CD14-positive monocyte (primary cell): ENCODE results near the gene MUC5B. TPM values are rescaled to one million over a fixed set of nuclear protein-coding genes. Genes with fewer than 3 reads are reported as not detected.

Source experiments
- DNase-seq, 3 donors: peaks; one replicate each; pipeline ENCODE4 v3.0.0-alpha.2; 2011 to 2022
- H2AFZ ChIP-seq: 2 replicates; pipeline ENCODE4 v1.6.0; 2012; ENCODE audit warnings: mild to moderate bottlenecking, low read depth, low read length, inconsistent platforms; ENCODE audit not compliant: insufficient read depth, poor library complexity, severe bottlenecking
- H3K27ac ChIP-seq, 2 donors: 1 replicate in 1 of 2; 2 replicates in 1 of 2; pipeline ENCODE4 v1.5.1; 2012 to 2013; ENCODE audit warnings: low read length in 2 of 2, control low read depth in 1 of 2, inconsistent platforms in 1 of 2, low read depth in 1 of 2, mild to moderate bottlenecking in 1 of 2
- H3K27me3 ChIP-seq, 2 donors: one replicate each; pipeline versions ENCODE4 v1.6.0 to v1.6.1; 2011 to 2013; ENCODE audit warnings: low read length in 2 of 2; ENCODE audit not compliant: control insufficient read depth in 2 of 2, insufficient read depth in 2 of 2
- H3K36me3 ChIP-seq, 2 donors: replicated peaks in 1 of 2; 1 replicate in 1 of 2; 2 replicates in 1 of 2; pipeline versions ENCODE4 v1.5.1 to v1.6.1; 2012 to 2013; ENCODE audit warnings: low read length in 2 of 2, control low read depth in 1 of 2, inconsistent platforms in 1 of 2, mild to moderate bottlenecking in 1 of 2; ENCODE audit not compliant: insufficient read depth in 2 of 2, control insufficient read depth in 1 of 2
- H3K4me1 ChIP-seq, 2 donors: 1 replicate in 1 of 2; 2 replicates in 1 of 2; pipeline versions ENCODE4 v1.5.1 to v1.6.1; 2012 to 2013; ENCODE audit warnings: low read length in 2 of 2, control low read depth in 1 of 2, inconsistent platforms in 1 of 2, mild to moderate bottlenecking in 1 of 2, moderate library complexity in 1 of 2; ENCODE audit not compliant: insufficient read depth in 2 of 2, control insufficient read depth in 1 of 2
- H3K4me2 ChIP-seq: replicated peaks from 2 replicates; pipeline ENCODE3; 2012; ENCODE audit warnings: low read length, moderate library complexity, mild to moderate bottlenecking; ENCODE audit not compliant: poor library complexity, severe bottlenecking; ENCODE audit errors: extremely low read depth
- H3K4me3 ChIP-seq, 3 experiments: fragments of 200-600 bp in 1 of 3; sonication (generic) in 1 of 3; replicated peaks in 1 of 3; 1 replicate in 2 of 3; 2 replicates in 1 of 3; pipeline ENCODE4 v1.5.1; 2011 to 2013; ENCODE audit warnings: low read length in 3 of 3, mild to moderate bottlenecking in 3 of 3, control low read depth in 2 of 3, low read depth in 2 of 3, inconsistent platforms in 1 of 3, moderate library complexity in 1 of 3
- H3K79me2 ChIP-seq: 2 replicates; pipeline ENCODE4 v1.6.0; 2012; ENCODE audit warnings: mild to moderate bottlenecking, control low read depth, inconsistent platforms, low read length, moderate library complexity; ENCODE audit not compliant: insufficient read depth
- H3K9ac ChIP-seq: 2 replicates; pipeline ENCODE4 v1.6.0; 2017; ENCODE audit warnings: low read length, mild to moderate bottlenecking; ENCODE audit not compliant: insufficient read depth, poor library complexity, severe bottlenecking
- H3K9me3 ChIP-seq, 2 donors: replicated peaks in 1 of 2; 1 replicate in 1 of 2; 2 replicates in 1 of 2; pipeline versions ENCODE4 v1.5.1 to v1.6.1; 2012 to 2013; ENCODE audit warnings: low read length in 2 of 2, control low read depth in 1 of 2; ENCODE audit not compliant: control insufficient read depth in 1 of 2, insufficient read depth in 1 of 2
- H4K20me1 ChIP-seq: 2 replicates; pipeline ENCODE4 v1.6.0; 2012; ENCODE audit warnings: mild to moderate bottlenecking, low read length, control low read depth, moderate library complexity; ENCODE audit not compliant: insufficient read depth
- H3K27ac Mint-ChIP-seq, 7 donors: one replicate each; pipeline ENCODE4 v1.8.0; 2020; ENCODE audit warnings: mild to moderate bottlenecking in 7 of 7, mixed read lengths in 7 of 7, moderate library complexity in 6 of 7, inconsistent platforms in 2 of 7
- H3K27me3 Mint-ChIP-seq, 3 donors: one replicate each; pipeline ENCODE4 v1.8.0; 2021 to 2022; ENCODE audit warnings: low read depth in 3 of 3, mild to moderate bottlenecking in 3 of 3, mixed read lengths in 3 of 3, moderate library complexity in 3 of 3, inconsistent platforms in 1 of 3
- H3K36me3 Mint-ChIP-seq, 2 donors: one replicate each; pipeline ENCODE4 v1.8.0; 2020; ENCODE audit warnings: mixed read lengths in 2 of 2, inconsistent platforms in 1 of 2, mild to moderate bottlenecking in 1 of 2
- H3K4me1 Mint-ChIP-seq: one replicate; pipeline ENCODE4 v1.8.0; 2020; ENCODE audit warnings: mild to moderate bottlenecking, mixed read lengths
- H3K4me3 Mint-ChIP-seq, 2 donors: one replicate each; pipeline ENCODE4 v1.8.0; 2020; ENCODE audit warnings: mild to moderate bottlenecking in 2 of 2, mixed read lengths in 2 of 2, moderate library complexity in 1 of 2
- H3K9me3 Mint-ChIP-seq, 7 donors: one replicate each; pipeline ENCODE4 v1.8.0; 2020 to 2022; ENCODE audit warnings: mixed read lengths in 7 of 7, mild to moderate bottlenecking in 6 of 7, moderate library complexity in 6 of 7, inconsistent platforms in 2 of 7
- WGBS: methylation state at CpG from one replicate; pipeline ENCODE4 v1.1.5; 2013; ENCODE audit warnings: missing lambda C conversion rate; ENCODE audit not compliant: insufficient coverage; 5-methylcytosine and 5-hydroxymethylcytosine counted together
- intact Hi-C, 2 donors: fragments of 100-400 bp; cut with micrococcal nuclease; formaldehyde crosslinking; loops; one replicate each; pipeline versions ENCODE4 v1.15.0 to v1.15.1; 2023
- polyA plus RNA-seq, 3 donors: library from polyadenylated mRNA; depleted of rRNA in 1 of 3; unstranded in 2 of 3; stranded (reverse) in 1 of 3; fragments of 300-500 nt in 2 of 3; fragments of >200 nt in 1 of 3; fragmentation: Illumina TruSeq in 2 of 3; gene quantifications; 1 replicate in 2 of 3; 2 replicates in 1 of 3; pipeline ENCODE4 v1.2.3, GENCODE V29; 2012 to 2021
- TF ChIP-seq, protein P1 (sequence below): fragments of 200-600 bp; IDR thresholded peaks from one replicate; pipeline ENCODE4 v1.8.0; 2022; ENCODE audit warnings: antibody characterized with exemption, mild to moderate bottlenecking

MUC5B gene
- polyA plus RNA-seq, 3 donors, result not detected

DNA sequence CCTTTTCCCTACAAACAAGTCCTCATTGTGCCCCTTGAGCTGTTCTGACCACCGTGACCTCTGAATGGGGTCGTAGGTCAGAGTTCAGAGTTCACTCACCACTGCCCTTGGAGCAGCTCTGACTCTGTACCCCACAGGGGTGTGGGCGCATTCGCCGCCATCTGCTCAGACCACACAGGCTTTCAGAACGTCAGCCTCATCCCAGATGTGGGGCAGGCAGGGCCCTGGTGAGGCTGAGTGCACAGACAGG, 14.8 kb upstream of the MUC5B start:
- no peak overlapping the region for H3K4me3 Mint-ChIP-seq
- no peak overlapping the region for H3K4me3 ChIP-seq
- H3K27me3 Mint-ChIP-seq, result peaks cover 0 to 13% (median 10%) of the 10 kb centered on the region in 3 donors
- no peak overlapping the region for H3K27ac ChIP-seq
- no peaks in the 10 kb centered on the region for H3K36me3 ChIP-seq
- 94% methylated on average over 6 of the region's 6 CpGs for WGBS
- no peaks in the 10 kb centered on the region for H3K36me3 Mint-ChIP-seq
- intact Hi-C loops, result no loop called here
- no peak overlapping the region for H2AFZ ChIP-seq
- no peaks in the 10 kb centered on the region for H3K79me2 ChIP-seq
- no peak overlapping the region for H3K9ac ChIP-seq
- H3K9me3 ChIP-seq, result peaks cover 11 to 26% of the 10 kb centered on the region in 2 donors
- no peaks in the 10 kb centered on the region for H4K20me1 ChIP-seq
- no peaks in the 10 kb centered on the region for H3K4me1 Mint-ChIP-seq
- TF ChIP-seq, protein P1, sequence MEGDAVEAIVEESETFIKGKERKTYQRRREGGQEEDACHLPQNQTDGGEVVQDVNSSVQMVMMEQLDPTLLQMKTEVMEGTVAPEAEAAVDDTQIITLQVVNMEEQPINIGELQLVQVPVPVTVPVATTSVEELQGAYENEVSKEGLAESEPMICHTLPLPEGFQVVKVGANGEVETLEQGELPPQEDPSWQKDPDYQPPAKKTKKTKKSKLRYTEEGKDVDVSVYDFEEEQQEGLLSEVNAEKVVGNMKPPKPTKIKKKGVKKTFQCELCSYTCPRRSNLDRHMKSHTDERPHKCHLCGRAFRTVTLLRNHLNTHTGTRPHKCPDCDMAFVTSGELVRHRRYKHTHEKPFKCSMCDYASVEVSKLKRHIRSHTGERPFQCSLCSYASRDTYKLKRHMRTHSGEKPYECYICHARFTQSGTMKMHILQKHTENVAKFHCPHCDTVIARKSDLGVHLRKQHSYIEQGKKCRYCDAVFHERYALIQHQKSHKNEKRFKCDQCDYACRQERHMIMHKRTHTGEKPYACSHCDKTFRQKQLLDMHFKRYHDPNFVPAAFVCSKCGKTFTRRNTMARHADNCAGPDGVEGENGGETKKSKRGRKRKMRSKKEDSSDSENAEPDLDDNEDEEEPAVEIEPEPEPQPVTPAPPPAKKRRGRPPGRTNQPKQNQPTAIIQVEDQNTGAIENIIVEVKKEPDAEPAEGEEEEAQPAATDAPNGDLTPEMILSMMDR, result no peak
- no peaks in the 10 kb centered on the region for H3K27me3 ChIP-seq
- no peaks in the 10 kb centered on the region for H3K4me1 ChIP-seq
- DNase-seq, result no peak
- no peak overlapping the region for H3K4me2 ChIP-seq
- no peak overlapping the region for H3K27ac Mint-ChIP-seq
- peaks cover 14 to 32% (median 25%) of the 10 kb centered on the region in 7 donors for H3K9me3 Mint-ChIP-seq

DNA sequence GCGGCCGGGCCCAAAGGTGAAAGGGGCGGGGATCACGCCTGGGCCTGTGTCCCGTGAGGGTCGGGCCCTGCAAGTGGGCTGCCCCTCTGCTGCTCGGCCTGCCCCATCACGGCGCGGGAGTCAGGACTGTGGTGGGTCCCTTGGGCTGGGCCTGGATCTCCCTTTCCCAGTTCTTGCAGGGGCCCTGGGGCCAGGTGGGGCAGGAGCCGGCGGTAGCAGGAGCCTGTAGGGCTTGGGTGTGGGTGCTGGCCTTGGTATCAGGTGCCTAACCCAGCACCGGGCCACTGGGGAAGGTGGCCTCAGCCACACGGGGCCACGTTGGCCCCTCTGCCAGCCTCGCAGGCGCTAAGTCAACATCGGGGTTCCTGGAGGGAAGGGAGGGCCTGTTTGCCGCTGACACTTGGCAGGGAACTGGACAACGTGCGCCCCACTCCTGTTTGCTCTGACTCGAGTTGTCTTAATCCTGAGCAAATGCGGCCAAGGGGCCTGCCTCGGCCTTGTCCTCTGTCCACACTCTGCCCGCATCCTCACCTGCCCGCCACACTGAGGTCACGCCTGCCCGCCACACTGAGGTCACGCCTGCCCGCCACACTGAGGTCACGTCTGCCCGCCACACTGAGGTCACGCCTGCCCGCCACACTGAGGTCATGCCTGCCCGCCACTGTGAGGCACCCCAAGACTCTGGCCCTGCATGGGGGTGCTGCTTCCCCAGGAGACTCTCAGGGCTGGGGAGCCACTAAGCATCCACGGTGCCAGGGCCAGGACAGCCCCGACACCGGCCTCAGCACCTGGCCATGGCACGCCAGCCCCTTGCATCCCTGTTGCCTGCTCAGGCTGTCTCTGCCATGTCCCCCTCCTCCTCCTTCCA, 14.2 kb upstream of the MUC5B start:
- H3K9me3 Mint-ChIP-seq, result peaks cover 16 to 34% (median 25%) of the 10 kb centered on the region in 7 donors
- no peak for DNase-seq
- H3K9ac ChIP-seq, result no peak overlapping the region

More for the DNA sequence above, 14.2 kb upstream of the MUC5B start:
- 95% methylated on average over 32 of the region's 39 CpGs for WGBS
- Mint-ChIP-seq H3K4me3 (no peak overlapping the region), H3K27me3 (peaks cover 0 to 18% (median 10%) of the 10 kb centered on the region in 3 donors), H3K36me3 (no peaks in the 10 kb centered on the region), H3K4me1 (no peaks in the 10 kb centered on the region), H3K27ac (peak overlapping the region in 1 of 7 donors; percentile 28)
- Histone ChIP-seq H4K20me1 (no peaks in the 10 kb centered on the region), H2AFZ (no peak overlapping the region), H3K27ac (no peak overlapping the region), H3K4me2 (no peak overlapping the region), H3K27me3 (no peaks in the 10 kb centered on the region), H3K36me3 (no peaks in the 10 kb centered on the region), H3K4me3 (no peak overlapping the region), H3K79me2 (no peaks in the 10 kb centered on the region), H3K9me3 (peaks cover 11 to 26% of the 10 kb centered on the region in 2 donors), H3K4me1 (no peaks in the 10 kb centered on the region)
- intact Hi-C loops, result no loop called here
- TF ChIP-seq, protein P1, result no peak
